ENCODE results near the gene CAB39.

GRCh38 chr2:230742781-230743180, 30.1 kb downstream of the CAB39 start:
- no peak for TF ChIP-seq CTCF (optimal IDR thresholded peaks at IDR 0.05 in 1 of 3, IDR thresholded peaks at IDR 0.05 in 1 of 3, conservative IDR thresholded peaks at IDR 0.05 in 1 of 3; ENCODE audit: extremely low read depth in 1 of 3, insufficient read depth in 2 of 3, low read length in 3 of 3)
- TF ChIP-seq EZH2 (IDR thresholded peaks at IDR 0.05; ENCODE audit: low read length) = no peak

All from keratinocyte (primary cell).